BE2C (cell line): ENCODE results near the gene RANBP3.

Source experiments
- DNase-seq: peaks from one replicate; pipeline ENCODE4 v3.0.0-alpha.2; 2020
- H3K27me3 ChIP-seq: fragments of 250-450 bp; sonication (Bioruptor Pico); 2 replicates; pipeline ENCODE4 v1.5.1; 2020; ENCODE audit warnings: mild to moderate bottlenecking
- H3K36me3 ChIP-seq: fragments of 250-450 bp; sonication (Bioruptor Pico); 2 replicates; pipeline ENCODE4 v1.5.1; 2020; ENCODE audit warnings: mild to moderate bottlenecking
- H3K4me1 ChIP-seq: fragments of 250-450 bp; sonication (Bioruptor Pico); 2 replicates; pipeline ENCODE4 v1.5.1; 2020
- H3K4me3 ChIP-seq: 2 replicates; pipeline ENCODE4 v1.5.1; 2011; ENCODE audit warnings: low read depth, low read length
- H3K9me3 ChIP-seq: fragments of 250-450 bp; sonication (Bioruptor Pico); 2 replicates; pipeline ENCODE4 v1.5.1; 2020
- TF ChIP-seq, protein P1 (sequence below): IDR thresholded peaks from 2 replicates; pipeline ENCODE4 v1.5.1; 2012; ENCODE audit warnings: mild to moderate bottlenecking, low read depth, low read length

Gene RANBP3

DNA sequence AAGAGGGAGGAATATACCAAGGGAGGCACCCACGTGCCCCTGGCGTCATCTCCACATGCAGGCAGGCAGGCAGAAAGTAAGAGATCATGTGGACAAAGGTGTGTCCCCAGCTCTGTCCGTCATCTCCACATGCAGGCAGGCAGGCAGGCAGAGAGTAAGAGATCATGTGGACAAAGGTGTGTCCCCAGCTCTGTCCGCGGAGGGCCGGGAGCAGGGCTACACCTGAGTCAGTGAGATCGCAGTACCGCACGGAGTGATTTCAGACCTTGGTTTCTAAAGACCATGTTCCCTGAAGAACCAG lies 41.7 kb downstream of the RANBP3 start:
- DNase-seq = no peak
- TF ChIP-seq, protein P1, sequence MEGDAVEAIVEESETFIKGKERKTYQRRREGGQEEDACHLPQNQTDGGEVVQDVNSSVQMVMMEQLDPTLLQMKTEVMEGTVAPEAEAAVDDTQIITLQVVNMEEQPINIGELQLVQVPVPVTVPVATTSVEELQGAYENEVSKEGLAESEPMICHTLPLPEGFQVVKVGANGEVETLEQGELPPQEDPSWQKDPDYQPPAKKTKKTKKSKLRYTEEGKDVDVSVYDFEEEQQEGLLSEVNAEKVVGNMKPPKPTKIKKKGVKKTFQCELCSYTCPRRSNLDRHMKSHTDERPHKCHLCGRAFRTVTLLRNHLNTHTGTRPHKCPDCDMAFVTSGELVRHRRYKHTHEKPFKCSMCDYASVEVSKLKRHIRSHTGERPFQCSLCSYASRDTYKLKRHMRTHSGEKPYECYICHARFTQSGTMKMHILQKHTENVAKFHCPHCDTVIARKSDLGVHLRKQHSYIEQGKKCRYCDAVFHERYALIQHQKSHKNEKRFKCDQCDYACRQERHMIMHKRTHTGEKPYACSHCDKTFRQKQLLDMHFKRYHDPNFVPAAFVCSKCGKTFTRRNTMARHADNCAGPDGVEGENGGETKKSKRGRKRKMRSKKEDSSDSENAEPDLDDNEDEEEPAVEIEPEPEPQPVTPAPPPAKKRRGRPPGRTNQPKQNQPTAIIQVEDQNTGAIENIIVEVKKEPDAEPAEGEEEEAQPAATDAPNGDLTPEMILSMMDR = no peak
- H3K36me3 ChIP-seq = peaks cover 44% of the 10 kb centered on the region

GRCh38 chr19:5935473-5936291 lies 42.3 kb downstream of the RANBP3 start:
- H3K36me3 ChIP-seq = peaks cover 45% of the 10 kb centered on the region
- TF ChIP-seq, protein P1 = no peak

More for the DNA sequence above, 41.7 kb downstream of the RANBP3 start:
- Histone ChIP-seq H3K27me3 (no peaks in the 10 kb centered on the region), H3K9me3 (no peaks in the 10 kb centered on the region), H3K4me1 (peaks cover 45% of the 10 kb centered on the region), H3K4me3 (no peak overlapping the region)

GRCh38 chr19:5934774-5935472 lies 43.0 kb downstream of the RANBP3 start:
- H3K27me3 ChIP-seq = no peaks in the 10 kb centered on the region
- TF ChIP-seq, protein P1 = no peak
- peak overlapping the region; percentile 19 for H3K4me3 ChIP-seq
- peaks cover 47% of the 10 kb centered on the region for H3K4me1 ChIP-seq
- peaks cover 42% of the 10 kb centered on the region for H3K36me3 ChIP-seq
- peak; percentile 90 for DNase-seq
- no peaks in the 10 kb centered on the region for H3K9me3 ChIP-seq

More at GRCh38 chr19:5935473-5936291, 42.3 kb downstream of the RANBP3 start:
- DNase-seq = peak; percentile 73
- Histone ChIP-seq H3K9me3 (no peaks in the 10 kb centered on the region), H3K27me3 (no peaks in the 10 kb centered on the region), H3K4me3 (peak overlapping the region; percentile 19), H3K4me1 (peaks cover 45% of the 10 kb centered on the region)

DNA sequence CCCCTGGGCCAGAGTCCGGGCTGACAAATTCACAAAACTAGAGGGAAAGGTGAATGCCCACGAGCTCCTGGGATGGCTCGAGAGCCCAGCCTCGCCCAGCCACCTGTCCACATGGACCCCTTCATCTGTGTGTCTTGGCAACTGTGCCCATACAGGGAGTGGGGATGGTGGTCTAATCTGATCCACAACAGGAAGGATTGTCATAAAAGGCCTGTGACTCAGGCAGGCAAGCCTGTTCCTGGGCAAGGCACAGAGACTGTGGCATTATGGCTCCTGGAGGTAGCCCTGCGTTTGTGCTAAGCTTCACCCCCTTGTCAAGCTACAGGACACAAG lies 43.9 kb downstream of the RANBP3 start:
- Histone ChIP-seq H3K4me1 (peaks cover 55% of the 10 kb centered on the region), H3K4me3 (no peak overlapping the region), H3K27me3 (no peaks in the 10 kb centered on the region), H3K36me3 (peaks cover 43% of the 10 kb centered on the region), H3K9me3 (no peaks in the 10 kb centered on the region)
- TF ChIP-seq, protein P1 = no peak
- DNase-seq = peak; percentile 64

DNA sequence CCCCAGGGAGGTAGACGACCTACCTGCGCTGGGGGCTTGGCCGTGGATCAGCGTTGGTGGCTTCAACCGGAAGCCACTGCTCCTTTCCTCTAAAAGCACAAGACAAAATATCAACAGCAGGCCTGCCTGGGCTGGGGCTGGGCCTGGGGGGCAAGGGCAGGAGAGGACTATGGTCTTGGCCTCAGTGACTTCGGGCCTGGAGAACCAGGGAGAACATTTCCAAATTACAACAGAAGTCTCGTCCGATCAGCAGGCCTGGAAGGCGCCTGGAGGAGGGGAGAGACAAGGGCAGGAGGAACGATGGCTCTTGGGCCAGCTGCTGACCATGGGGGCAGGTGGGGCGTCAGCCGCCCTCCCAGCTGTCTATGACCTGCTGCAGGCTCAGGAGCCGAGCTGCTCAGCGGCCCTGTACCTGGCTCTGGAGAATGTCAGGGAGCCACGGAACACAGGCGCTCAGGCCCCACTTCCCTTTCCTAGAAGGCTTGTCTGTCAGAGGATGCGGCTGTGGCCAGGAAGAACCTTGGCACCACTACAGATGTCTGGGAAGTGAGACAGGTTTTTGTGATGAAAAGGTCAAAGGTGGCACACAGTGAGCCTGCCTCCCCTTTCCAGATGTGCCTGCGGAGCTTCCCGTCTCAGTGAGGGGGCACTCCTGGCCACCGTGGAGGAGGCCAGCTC lies 44.4 kb downstream of the RANBP3 start:
- no peaks in the 10 kb centered on the region for H3K9me3 ChIP-seq
- H3K36me3 ChIP-seq = peaks cover 48% of the 10 kb centered on the region
- no peaks in the 10 kb centered on the region for H3K27me3 ChIP-seq
- DNase-seq = peak; percentile 48
- H3K4me1 ChIP-seq = peaks cover 55% of the 10 kb centered on the region
- TF ChIP-seq, protein P1 = no peak
- H3K4me3 ChIP-seq = no peak overlapping the region
